ENCODE measurements around the gene CDK10. TPM values are rescaled to one million over a fixed set of nuclear protein-coding genes. Genes with fewer than 3 reads are reported as not detected.

CDK10 gene
- polyA plus RNA-seq, 1 donor from 2014 or later = 126 TPM

GRCh38 chr16:89696670-89697128 is 10.2 kb downstream of the CDK10 start:
- no peaks in the 10 kb centered on the region for H3K9me3 ChIP-seq (ENCODE audit: low read length)
- no peaks in the 10 kb centered on the region for H3F3A ChIP-seq (ENCODE audit: insufficient read depth, low read length, poor library complexity, severe bottlenecking)
- no peaks in the 10 kb centered on the region for H3K9me2 ChIP-seq (ENCODE audit: insufficient read depth, low read length)
- no peak for TF ChIP-seq SMC3 (conservative IDR thresholded peaks at IDR 0.05; ENCODE audit: poor library complexity)
- no peak for TF ChIP-seq MXI1 (conservative IDR thresholded peaks at IDR 0.05; ENCODE audit: poor library complexity, severe bottlenecking)
- TF ChIP-seq POLR2AphosphoS5 (IDR thresholded peaks at IDR 0.05) = peak; percentile 4
- TF ChIP-seq RAD21 (conservative IDR thresholded peaks at IDR 0.05) = no peak
- TF ChIP-seq EZH2 (IDR thresholded peaks at IDR 0.05; ENCODE audit: borderline replicate concordance, insufficient read depth, low read length, poor library complexity, severe bottlenecking) = no peak
- H3K4me2 ChIP-seq (ENCODE audit: low read length) = no peak overlapping the region
- no peak overlapping the region for H3K27ac ChIP-seq (ENCODE audit: low read length)
- no peaks in the 10 kb centered on the region for H3K79me2 ChIP-seq (replicated peaks; ENCODE audit: insufficient read depth, low read length)
- no peak overlapping the region for H3K9ac ChIP-seq (ENCODE audit: low read length)
- H3K36me3 ChIP-seq (ENCODE audit: insufficient read depth, low read length) = no peaks in the 10 kb centered on the region
- H4K20me1 ChIP-seq (ENCODE audit: insufficient read depth) = no peaks in the 10 kb centered on the region
- no peaks in the 10 kb centered on the region for H3K27me3 ChIP-seq (ENCODE audit: insufficient read depth, low read depth, low read length)
- no peak overlapping the region for H3K4me3 ChIP-seq (ENCODE audit: low read length)
- no peak overlapping the region for H2AFZ ChIP-seq (ENCODE audit: low read depth, low read length)

DNA sequence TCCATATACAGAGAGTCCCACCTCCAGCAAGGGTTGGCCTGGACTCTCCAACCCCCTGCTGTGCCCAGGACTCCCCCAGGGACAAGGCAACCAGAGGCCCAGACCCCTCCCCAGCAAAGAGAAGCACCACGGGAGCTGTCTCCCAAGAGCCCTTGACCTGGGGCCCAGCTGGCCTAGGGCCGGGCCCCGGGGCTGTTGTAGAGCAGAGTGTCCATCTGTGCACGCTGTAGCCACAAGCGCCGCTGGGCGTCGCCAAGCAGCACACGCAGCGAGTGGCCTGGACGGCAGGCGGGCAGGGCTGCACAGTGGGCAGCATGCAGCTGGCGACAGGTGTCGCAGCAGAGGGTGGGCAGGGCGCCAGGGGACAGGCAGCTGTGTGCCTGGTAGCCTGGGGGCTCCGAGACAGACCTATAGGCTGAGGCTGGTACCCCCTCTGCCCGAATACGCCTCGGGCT is 10.7 kb downstream of the CDK10 start:
- Histone ChIP-seq H3K79me2 (replicated peaks; ENCODE audit: insufficient read depth, low read length) (no peaks in the 10 kb centered on the region), H3K36me3 (ENCODE audit: insufficient read depth, low read length) (no peaks in the 10 kb centered on the region), H3K4me2 (ENCODE audit: low read length) (no peak overlapping the region), H4K20me1 (ENCODE audit: insufficient read depth) (no peaks in the 10 kb centered on the region), H3K27me3 (ENCODE audit: insufficient read depth, low read depth, low read length) (no peaks in the 10 kb centered on the region), H3K9me2 (ENCODE audit: insufficient read depth, low read length) (no peaks in the 10 kb centered on the region), H3K27ac (ENCODE audit: low read length) (no peak overlapping the region), H3K9me3 (ENCODE audit: low read length) (no peaks in the 10 kb centered on the region), H3K4me3 (ENCODE audit: low read length) (no peak overlapping the region), H3K9ac (ENCODE audit: low read length) (no peak overlapping the region), H3F3A (ENCODE audit: insufficient read depth, low read length, poor library complexity, severe bottlenecking) (no peaks in the 10 kb centered on the region), H2AFZ (ENCODE audit: low read depth, low read length) (no peak overlapping the region)
- TF ChIP-seq MXI1 (conservative IDR thresholded peaks at IDR 0.05; ENCODE audit: poor library complexity, severe bottlenecking) = no peak
- TF ChIP-seq, protein P1, sequence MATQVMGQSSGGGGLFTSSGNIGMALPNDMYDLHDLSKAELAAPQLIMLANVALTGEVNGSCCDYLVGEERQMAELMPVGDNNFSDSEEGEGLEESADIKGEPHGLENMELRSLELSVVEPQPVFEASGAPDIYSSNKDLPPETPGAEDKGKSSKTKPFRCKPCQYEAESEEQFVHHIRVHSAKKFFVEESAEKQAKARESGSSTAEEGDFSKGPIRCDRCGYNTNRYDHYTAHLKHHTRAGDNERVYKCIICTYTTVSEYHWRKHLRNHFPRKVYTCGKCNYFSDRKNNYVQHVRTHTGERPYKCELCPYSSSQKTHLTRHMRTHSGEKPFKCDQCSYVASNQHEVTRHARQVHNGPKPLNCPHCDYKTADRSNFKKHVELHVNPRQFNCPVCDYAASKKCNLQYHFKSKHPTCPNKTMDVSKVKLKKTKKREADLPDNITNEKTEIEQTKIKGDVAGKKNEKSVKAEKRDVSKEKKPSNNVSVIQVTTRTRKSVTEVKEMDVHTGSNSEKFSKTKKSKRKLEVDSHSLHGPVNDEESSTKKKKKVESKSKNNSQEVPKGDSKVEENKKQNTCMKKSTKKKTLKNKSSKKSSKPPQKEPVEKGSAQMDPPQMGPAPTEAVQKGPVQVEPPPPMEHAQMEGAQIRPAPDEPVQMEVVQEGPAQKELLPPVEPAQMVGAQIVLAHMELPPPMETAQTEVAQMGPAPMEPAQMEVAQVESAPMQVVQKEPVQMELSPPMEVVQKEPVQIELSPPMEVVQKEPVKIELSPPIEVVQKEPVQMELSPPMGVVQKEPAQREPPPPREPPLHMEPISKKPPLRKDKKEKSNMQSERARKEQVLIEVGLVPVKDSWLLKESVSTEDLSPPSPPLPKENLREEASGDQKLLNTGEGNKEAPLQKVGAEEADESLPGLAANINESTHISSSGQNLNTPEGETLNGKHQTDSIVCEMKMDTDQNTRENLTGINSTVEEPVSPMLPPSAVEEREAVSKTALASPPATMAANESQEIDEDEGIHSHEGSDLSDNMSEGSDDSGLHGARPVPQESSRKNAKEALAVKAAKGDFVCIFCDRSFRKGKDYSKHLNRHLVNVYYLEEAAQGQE (IDR thresholded peaks at IDR 0.05; ENCODE audit: borderline replicate concordance) = no peak
- TF ChIP-seq POLR2AphosphoS5 (IDR thresholded peaks at IDR 0.05) = no peak
- TF ChIP-seq SMC3 (conservative IDR thresholded peaks at IDR 0.05; ENCODE audit: poor library complexity) = no peak
- TF ChIP-seq TAF1 (IDR thresholded peaks at IDR 0.05; ENCODE audit: low read depth) = no peak
- TF ChIP-seq EZH2 (IDR thresholded peaks at IDR 0.05; ENCODE audit: borderline replicate concordance, insufficient read depth, low read length, poor library complexity, severe bottlenecking) = no peak
- TF ChIP-seq CTCF (IDR thresholded peaks at IDR 0.05; ENCODE audit: poor library complexity, severe bottlenecking) = no peak
- no peak for TF ChIP-seq EP300 (conservative IDR thresholded peaks at IDR 0.05; ENCODE audit: poor library complexity, severe bottlenecking)

Data from neural cell (in vitro differentiated cells).